Esophagus squamous epithelium (tissue), 5 donors: ENCODE measurements around the gene ANKRD17. TPM values are rescaled to one million over a fixed set of nuclear protein-coding genes. Genes with fewer than 3 reads are reported as not detected.

Experiments
- DNase-seq: peaks from one replicate; lab custom pipeline; 2025; lab: John Stamatoyannopoulos, UW
- H3K27ac ChIP-seq, 4 donors: fragments of 200-600 bp; sonication (generic); one replicate each; pipeline ENCODE4 v1.5.1; 2016 to 2019; ENCODE audit warnings: mild to moderate bottlenecking in 1 of 4
- H3K27me3 ChIP-seq, 4 donors: fragments of 200-600 bp; sonication (generic); 1 replicate in 3 of 4; 2 replicates in 1 of 4; pipeline versions ENCODE4 v1.5.1 to v1.6.0; 2017 to 2021; ENCODE audit warnings: antibody characterized with exemption in 1 of 4
- H3K36me3 ChIP-seq, 3 donors: fragments of 200-600 bp; sonication (generic); one replicate each; pipeline ENCODE4 v1.5.1; 2016 to 2019
- H3K4me1 ChIP-seq, 3 donors: fragments of 200-600 bp; sonication (generic); one replicate each; pipeline ENCODE4 v1.5.1; 2017 to 2019
- H3K4me3 ChIP-seq, 4 donors: fragments of 200-600 bp; sonication (generic); 1 replicate in 3 of 4; 2 replicates in 1 of 4; pipeline ENCODE4 v1.5.1; 2016 to 2019; ENCODE audit warnings: mild to moderate bottlenecking in 2 of 4, moderate library complexity in 1 of 4
- H3K9me3 ChIP-seq, 3 donors: fragments of 200-600 bp; sonication (generic); one replicate each; pipeline ENCODE4 v1.5.1; 2016 to 2019
- CTCF ChIP-seq, 6 experiments: fragments of 450-650 bp in 4 of 6; fragments of 200-600 bp in 2 of 6; sonication (generic) in 2 of 6; IDR thresholded peaks; one replicate each; pipeline ENCODE4 v1.5.1; 2016 to 2019; ENCODE audit warnings: antibody characterized with exemption in 6 of 6, mild to moderate bottlenecking in 4 of 6, moderate library complexity in 4 of 6
- POLR2A ChIP-seq, 4 donors: fragments of 450-650 bp; IDR thresholded peaks; one replicate each; pipeline ENCODE4 v1.6.1; 2017; ENCODE audit warnings: antibody characterized with exemption in 4 of 4, mild to moderate bottlenecking in 4 of 4, moderate library complexity in 3 of 4
- WGBS, 2 donors: methylation state at CpG; one replicate each; pipeline ENCODE4 v1.1.5; 2018; 5-methylcytosine and 5-hydroxymethylcytosine counted together
- intact Hi-C: fragments of 100-400 bp; cut with DNase I; formaldehyde crosslinking; loops from one replicate; pipeline ENCODE4 v1.15.0; 2022
- total RNA-seq, 4 donors: library from RNA; depleted of rRNA; stranded (reverse); fragments of >200 nt; gene quantifications; one replicate each; pipeline ENCODE4 v1.1.0, GENCODE V29; 2016
- donor health status: DM: yes; HTN: yes; CAD: no.

ANKRD17 gene
- total RNA-seq, 4 donors from 2014 or later = 31.3 to 55.5 (median 47.5) TPM

GRCh38 chr4:73223258-73223650, 35.3 kb downstream of the ANKRD17 start:
- Histone ChIP-seq H3K9me3 (no peaks in the 10 kb centered on the region), H3K4me3 (peak overlapping the region; percentile 39 to 72 (median 58)), H3K4me1 (peaks cover 9 to 45% (median 22%) of the 10 kb centered on the region in 3 donors), H3K36me3 (no peaks in the 10 kb centered on the region), H3K27ac (peak overlapping the region; percentile 85 to 93 (median 92)), H3K27me3 (no peaks in the 10 kb centered on the region)
- intact Hi-C loops = no loop called here
- DNase-seq = no peak
- WGBS, 2 donors = 6 to 10% methylated on average over 3 of the region's 3 CpGs
- TF ChIP-seq CTCF (IDR thresholded peaks at IDR 0.05) (no peak), POLR2A (IDR thresholded peaks at IDR 0.05) (no peak)

GRCh38 chr4:73222466-73223257, 35.9 kb downstream of the ANKRD17 start:
- H3K4me3 ChIP-seq = peak overlapping the region; percentile 39 to 72 (median 58)
- DNase-seq = peak; percentile 2
- H3K4me1 ChIP-seq = peaks cover 9 to 45% (median 22%) of the 10 kb centered on the region in 3 donors

GRCh38 chr4:73221734-73222133, 36.9 kb downstream of the ANKRD17 start:
- H3K9me3 ChIP-seq = no peaks in the 10 kb centered on the region
- peaks cover 9 to 45% (median 22%) of the 10 kb centered on the region in 3 donors for H3K4me1 ChIP-seq
- peak overlapping the region in 3 of 4 donors; percentile 85 to 93 (median 93) for H3K27ac ChIP-seq
- H3K27me3 ChIP-seq = no peaks in the 10 kb centered on the region
- intact Hi-C loops = no loop called here
- DNase-seq = no peak
- WGBS, 2 donors = 83 to 91% methylated on average over 2 of the region's 2 CpGs
- H3K36me3 ChIP-seq = no peaks in the 10 kb centered on the region
- TF ChIP-seq CTCF (IDR thresholded peaks at IDR 0.05) (no peak), POLR2A (IDR thresholded peaks at IDR 0.05) (no peak)
- H3K4me3 ChIP-seq = peak overlapping the region in 3 of 4 donors; percentile 56 to 72 (median 59)

More at GRCh38 chr4:73222466-73223257, 35.9 kb downstream of the ANKRD17 start:
- TF ChIP-seq POLR2A (IDR thresholded peaks at IDR 0.05) (peak in 2 of 4 donors; percentile 46 to 49), CTCF (IDR thresholded peaks at IDR 0.05) (no peak)
- intact Hi-C loops = no loop called here
- WGBS, 2 donors = 2 to 3% methylated on average over 6 of the region's 6 CpGs
- Histone ChIP-seq H3K27me3 (no peaks in the 10 kb centered on the region), H3K9me3 (no peaks in the 10 kb centered on the region), H3K27ac (peak overlapping the region; percentile 85 to 93 (median 92)), H3K36me3 (no peaks in the 10 kb centered on the region)

- intact Hi-C loops = no loop called here
These were observed 37.8 kb downstream of the ANKRD17 start for GRCh38 chr4:73220815-73221214.

More at GRCh38 chr4:73220815-73221214, 37.8 kb downstream of the ANKRD17 start:
- Histone ChIP-seq H3K4me1 (peaks cover 9 to 45% (median 22%) of the 10 kb centered on the region in 3 donors), H3K27me3 (no peaks in the 10 kb centered on the region), H3K4me3 (no peak overlapping the region), H3K27ac (no peak overlapping the region), H3K9me3 (no peaks in the 10 kb centered on the region), H3K36me3 (no peaks in the 10 kb centered on the region)
- TF ChIP-seq POLR2A (IDR thresholded peaks at IDR 0.05) = no peak
- TF ChIP-seq CTCF (IDR thresholded peaks at IDR 0.05) = no peak
- no peak for DNase-seq
